AG10803 (cell line): ENCODE results near the gene MAPKAPK2.
A peak's percentile ranks its signal among the peaks of the same experiment; 100 is the strongest.

Experiments used
- DNase-seq: peaks from one replicate; pipeline ENCODE4 v3.0.0; 2010; ENCODE audit warnings: low read depth
- H3K4me3 ChIP-seq: 2 replicates; pipeline ENCODE4 v1.5.1; 2011; ENCODE audit warnings: mild to moderate bottlenecking, low read length, control low read depth
- TF ChIP-seq, protein P1 (sequence below): conservative IDR thresholded peaks from 2 replicates; pipeline ENCODE4 v1.5.1; 2011; ENCODE audit warnings: mild to moderate bottlenecking, low read length, control low read depth, inconsistent platforms

MAPKAPK2 gene

DNA sequence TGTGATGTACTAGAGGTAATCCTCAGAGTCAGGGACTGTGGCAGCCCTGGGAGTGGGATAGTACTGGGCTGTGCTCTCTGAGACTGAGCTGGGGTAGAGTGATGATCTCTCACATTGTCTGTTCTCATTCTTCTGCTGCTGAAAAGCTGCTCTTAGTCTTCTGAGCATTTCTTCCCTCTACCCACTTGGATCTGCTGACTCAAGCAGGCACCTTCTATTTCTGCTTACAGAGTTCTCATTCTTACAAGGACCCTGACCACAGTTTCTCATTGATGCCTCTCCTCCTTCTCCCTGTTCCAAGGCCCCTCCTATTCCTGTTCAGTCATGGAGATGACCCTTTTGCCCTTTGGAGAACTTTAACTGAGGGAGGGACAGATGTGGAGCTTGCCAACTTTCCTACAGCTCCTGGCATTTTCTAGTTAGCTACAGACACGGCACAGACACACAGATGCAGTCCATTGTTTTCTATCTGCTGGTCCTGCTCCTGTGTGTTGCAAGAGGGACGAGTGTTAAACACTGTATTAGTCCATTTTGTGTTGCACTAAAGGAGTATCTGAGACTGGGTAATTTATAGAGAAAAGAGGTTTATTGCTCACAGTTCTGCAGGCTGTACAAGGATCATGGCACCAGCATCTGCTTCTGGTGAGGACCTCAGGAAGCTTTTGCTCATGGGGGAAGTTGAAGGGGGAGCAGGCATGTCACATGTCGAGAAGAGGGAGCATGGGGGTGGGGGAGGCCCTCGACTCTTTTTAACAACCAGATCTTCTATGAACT, 12.3 kb downstream of the MAPKAPK2 start:
- DNase-seq, result no peak
- TF ChIP-seq, protein P1, sequence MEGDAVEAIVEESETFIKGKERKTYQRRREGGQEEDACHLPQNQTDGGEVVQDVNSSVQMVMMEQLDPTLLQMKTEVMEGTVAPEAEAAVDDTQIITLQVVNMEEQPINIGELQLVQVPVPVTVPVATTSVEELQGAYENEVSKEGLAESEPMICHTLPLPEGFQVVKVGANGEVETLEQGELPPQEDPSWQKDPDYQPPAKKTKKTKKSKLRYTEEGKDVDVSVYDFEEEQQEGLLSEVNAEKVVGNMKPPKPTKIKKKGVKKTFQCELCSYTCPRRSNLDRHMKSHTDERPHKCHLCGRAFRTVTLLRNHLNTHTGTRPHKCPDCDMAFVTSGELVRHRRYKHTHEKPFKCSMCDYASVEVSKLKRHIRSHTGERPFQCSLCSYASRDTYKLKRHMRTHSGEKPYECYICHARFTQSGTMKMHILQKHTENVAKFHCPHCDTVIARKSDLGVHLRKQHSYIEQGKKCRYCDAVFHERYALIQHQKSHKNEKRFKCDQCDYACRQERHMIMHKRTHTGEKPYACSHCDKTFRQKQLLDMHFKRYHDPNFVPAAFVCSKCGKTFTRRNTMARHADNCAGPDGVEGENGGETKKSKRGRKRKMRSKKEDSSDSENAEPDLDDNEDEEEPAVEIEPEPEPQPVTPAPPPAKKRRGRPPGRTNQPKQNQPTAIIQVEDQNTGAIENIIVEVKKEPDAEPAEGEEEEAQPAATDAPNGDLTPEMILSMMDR, result no peak
- H3K4me3 ChIP-seq, result no peak overlapping the region

DNA sequence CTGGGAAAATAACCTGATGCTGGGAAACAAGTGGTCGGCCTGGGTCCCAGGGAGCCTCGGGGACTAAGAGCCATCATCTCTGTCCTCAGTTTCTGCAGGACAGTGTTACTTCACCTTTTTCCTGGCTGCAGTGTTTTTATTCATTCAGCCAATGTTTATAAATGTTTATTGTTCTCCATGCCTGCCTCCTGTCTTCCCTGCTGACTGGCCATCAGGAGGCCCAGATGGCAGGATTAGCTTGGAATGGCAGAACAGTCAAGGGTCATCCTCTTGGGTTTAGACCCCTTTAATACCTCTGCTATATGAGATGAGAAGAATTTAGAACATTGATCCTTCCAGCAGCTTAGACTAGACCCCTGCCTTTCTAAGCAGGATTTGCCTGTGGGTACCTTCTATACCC, 13.3 kb downstream of the MAPKAPK2 start:
- DNase-seq, result no peak
- TF ChIP-seq, protein P1, result no peak
- H3K4me3 ChIP-seq, result no peak overlapping the region

DNA sequence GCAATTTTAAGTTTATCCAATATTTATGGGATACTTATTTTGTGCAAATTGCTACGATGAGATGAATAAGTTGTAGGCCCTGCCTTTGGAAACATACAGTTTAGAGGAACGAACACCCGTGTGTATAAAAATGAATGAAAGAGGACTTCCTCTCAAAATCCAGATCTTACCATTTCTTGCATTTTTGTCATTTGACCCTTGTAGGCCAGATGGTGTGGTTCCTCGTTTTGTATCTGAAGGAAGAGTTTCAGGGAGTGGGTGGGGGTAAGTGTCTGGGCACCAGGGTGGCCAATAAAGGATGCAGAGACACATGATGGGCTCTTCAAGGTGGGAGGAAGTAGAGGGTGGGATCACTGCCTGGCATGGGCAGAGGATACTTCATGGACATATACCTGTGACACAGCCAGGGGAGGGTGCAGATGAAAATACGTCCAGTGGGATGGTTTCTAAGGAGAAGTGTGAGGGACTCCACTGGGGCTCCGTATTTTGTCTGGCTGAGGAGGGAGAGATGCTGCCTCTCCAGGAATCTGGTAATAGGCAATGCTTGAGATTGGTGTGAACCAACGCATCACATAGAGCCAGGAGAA, 14.4 kb downstream of the MAPKAPK2 start:
- TF ChIP-seq, protein P1, result no peak
- H3K4me3 ChIP-seq, result no peak overlapping the region
- DNase-seq, result no peak

DNA sequence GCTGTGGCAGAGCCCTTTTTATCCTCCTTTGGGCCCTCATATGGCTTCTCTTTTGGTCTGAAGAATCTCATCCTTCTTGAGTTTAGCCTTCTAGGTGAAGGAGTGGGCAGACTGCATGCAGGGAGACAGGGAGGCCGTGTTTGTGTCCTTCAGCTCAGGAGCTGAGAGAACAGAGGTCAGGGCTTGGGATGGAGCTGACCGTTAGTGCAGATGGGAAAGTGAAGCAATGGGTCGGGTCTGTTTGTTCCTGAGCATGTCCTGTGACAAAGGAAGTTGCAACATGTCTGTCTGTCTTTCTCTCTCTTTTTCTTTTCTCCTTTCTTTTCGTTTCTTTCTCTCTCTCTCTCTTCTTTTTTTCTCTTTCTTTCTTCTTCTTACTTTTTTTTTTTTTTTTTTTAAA, 14.9 kb downstream of the MAPKAPK2 start:
- TF ChIP-seq, protein P1, result no peak
- H3K4me3 ChIP-seq, result no peak overlapping the region
- DNase-seq, result no peak

DNA sequence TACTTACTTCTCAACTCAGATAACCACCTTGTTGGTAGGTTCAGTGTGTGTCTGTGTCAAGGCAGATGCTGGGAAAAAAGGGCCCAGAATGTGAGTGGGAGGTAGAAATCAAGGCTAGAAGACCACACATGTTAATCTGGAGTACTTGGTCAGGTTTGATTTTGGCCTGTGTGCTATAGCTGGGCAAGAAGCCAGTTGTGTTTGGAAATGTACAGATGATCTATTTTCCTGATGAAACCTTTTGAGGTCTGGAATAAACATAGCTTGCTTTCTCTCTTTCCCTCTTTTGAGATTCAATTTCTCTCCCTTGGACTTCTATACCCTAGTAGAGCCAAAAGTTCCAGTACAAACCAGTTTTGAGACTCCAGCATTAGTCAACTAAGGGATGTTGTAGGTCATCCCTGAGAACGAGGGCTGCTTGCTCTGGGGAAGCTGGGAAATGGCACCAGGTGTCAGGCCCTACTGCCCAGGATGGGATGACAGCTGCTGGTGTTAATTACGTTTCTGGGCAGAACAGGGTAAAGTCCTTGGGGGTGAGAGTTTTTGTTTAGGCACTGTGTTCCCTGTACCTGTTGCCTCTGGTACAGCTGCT, 15.8 kb downstream of the MAPKAPK2 start:
- TF ChIP-seq, protein P1, result no peak
- DNase-seq, result peak; percentile 48
- no peak overlapping the region for H3K4me3 ChIP-seq

DNA sequence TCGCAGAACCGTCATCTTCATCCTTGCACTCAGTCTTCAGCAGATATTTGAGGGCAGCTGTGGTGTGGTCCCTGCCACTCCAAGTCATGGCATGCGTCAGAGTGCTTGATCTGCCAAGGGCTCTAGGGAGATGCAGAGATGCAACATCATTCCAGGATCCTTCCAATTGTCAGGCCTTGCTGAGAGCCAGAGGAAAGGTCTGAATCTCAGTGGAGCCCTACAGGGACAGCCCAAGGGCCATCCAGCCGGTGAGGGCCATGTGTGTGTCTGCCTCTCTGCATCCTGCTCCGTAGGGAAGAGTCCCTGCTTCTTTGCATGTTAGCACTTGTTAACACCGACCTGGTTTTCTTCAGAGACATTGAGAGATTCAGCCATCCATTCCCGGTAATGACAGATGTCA, 17.6 kb downstream of the MAPKAPK2 start:
- TF ChIP-seq, protein P1, result no peak
- H3K4me3 ChIP-seq, result no peak overlapping the region
- no peak for DNase-seq

DNA sequence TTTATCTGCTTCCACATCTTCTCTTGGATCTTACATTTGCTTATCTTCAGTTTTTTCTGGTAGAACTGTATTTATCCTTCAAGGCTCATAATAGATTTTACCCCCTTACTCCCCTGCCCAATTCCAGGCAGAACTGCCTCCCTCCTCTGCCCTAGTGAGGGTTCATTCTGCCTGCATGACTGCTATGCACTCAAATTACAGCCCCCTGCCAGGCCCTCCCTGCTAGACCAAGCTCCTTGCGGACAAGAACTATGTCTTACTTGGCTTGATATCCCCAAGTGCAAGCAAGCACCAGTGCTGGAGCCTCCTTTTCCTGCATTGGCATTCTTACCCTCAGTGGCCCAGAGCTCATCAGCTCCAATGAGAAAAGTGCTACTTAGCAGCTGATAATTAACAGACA, 18.1 kb downstream of the MAPKAPK2 start:
- DNase-seq, result no peak

More for the DNA sequence above, 18.1 kb downstream of the MAPKAPK2 start:
- no peak overlapping the region for H3K4me3 ChIP-seq
- TF ChIP-seq, protein P1, result no peak
